ENCODE results near the gene PTPRJ.

The PTPRJ gene

GRCh38 chr11:47994417-47994816, 14.1 kb downstream of the PTPRJ start:
- DNase-seq (ENCODE audit: low read depth): no peak

GRCh38 chr11:47995360-47995769, 15.0 kb downstream of the PTPRJ start:
- DNase-seq (ENCODE audit: low read depth): no peak

GRCh38 chr11:47997063-47998053, 17.0 kb downstream of the PTPRJ start:
- DNase-seq (ENCODE audit: low read depth): no peak

GRCh38 chr11:47998345-47998732, 18.0 kb downstream of the PTPRJ start:
- DNase-seq (ENCODE audit: low read depth): no peak

- no peak for DNase-seq (ENCODE audit: low read depth)
Observed at GRCh38 chr11:47998733-47999359, 18.5 kb downstream of the PTPRJ start.

- DNase-seq (ENCODE audit: low read depth): no peak
Observed at GRCh38 chr11:48000432-48000831, 20.1 kb downstream of the PTPRJ start.

- DNase-seq (ENCODE audit: low read depth): peak; percentile 65
Observed at GRCh38 chr11:48001438-48002021, 21.2 kb downstream of the PTPRJ start.

GRCh38 chr11:48002561-48002960, 22.2 kb downstream of the PTPRJ start:
- no peak for DNase-seq (ENCODE audit: low read depth)

- DNase-seq (ENCODE audit: low read depth): no peak
Observed at GRCh38 chr11:48003926-48004325, 23.6 kb downstream of the PTPRJ start.

GRCh38 chr11:48004456-48004855, 24.1 kb downstream of the PTPRJ start:
- no peak for DNase-seq (ENCODE audit: low read depth)

GRCh38 chr11:48005136-48005535, 24.8 kb downstream of the PTPRJ start:
- DNase-seq (ENCODE audit: low read depth): peak; percentile 72

GRCh38 chr11:48005831-48006270, 25.5 kb downstream of the PTPRJ start:
- no peak for DNase-seq (ENCODE audit: low read depth)

- peak; percentile 86 for DNase-seq (ENCODE audit: low read depth)
Observed at GRCh38 chr11:48006301-48006992, 26.1 kb downstream of the PTPRJ start.

GRCh38 chr11:48007677-48008076, 27.3 kb downstream of the PTPRJ start:
- no peak for DNase-seq (ENCODE audit: low read depth)

- DNase-seq (ENCODE audit: low read depth): no peak
Observed at GRCh38 chr11:48008951-48009270, 28.6 kb downstream of the PTPRJ start.

GRCh38 chr11:48011102-48011797, 30.9 kb downstream of the PTPRJ start:
- DNase-seq (ENCODE audit: low read depth): no peak

- DNase-seq (ENCODE audit: low read depth): no peak
Observed at GRCh38 chr11:48011798-48012391, 31.5 kb downstream of the PTPRJ start.

- peak; percentile 48 for DNase-seq (ENCODE audit: low read depth)
Observed at GRCh38 chr11:48013269-48013901, 33.0 kb downstream of the PTPRJ start.

- DNase-seq (ENCODE audit: low read depth): no peak
Observed at GRCh38 chr11:48014917-48015316, 34.6 kb downstream of the PTPRJ start.

GRCh38 chr11:48017105-48017830, 36.9 kb downstream of the PTPRJ start:
- no peak for DNase-seq (ENCODE audit: low read depth)

Data from amniotic epithelial cell (primary cell).